ENCODE data around the gene WBP1.

GRCh38 chr2:74458938-74459363, 713 bp downstream of the WBP1 start:
- TF ChIP-seq, protein P1, sequence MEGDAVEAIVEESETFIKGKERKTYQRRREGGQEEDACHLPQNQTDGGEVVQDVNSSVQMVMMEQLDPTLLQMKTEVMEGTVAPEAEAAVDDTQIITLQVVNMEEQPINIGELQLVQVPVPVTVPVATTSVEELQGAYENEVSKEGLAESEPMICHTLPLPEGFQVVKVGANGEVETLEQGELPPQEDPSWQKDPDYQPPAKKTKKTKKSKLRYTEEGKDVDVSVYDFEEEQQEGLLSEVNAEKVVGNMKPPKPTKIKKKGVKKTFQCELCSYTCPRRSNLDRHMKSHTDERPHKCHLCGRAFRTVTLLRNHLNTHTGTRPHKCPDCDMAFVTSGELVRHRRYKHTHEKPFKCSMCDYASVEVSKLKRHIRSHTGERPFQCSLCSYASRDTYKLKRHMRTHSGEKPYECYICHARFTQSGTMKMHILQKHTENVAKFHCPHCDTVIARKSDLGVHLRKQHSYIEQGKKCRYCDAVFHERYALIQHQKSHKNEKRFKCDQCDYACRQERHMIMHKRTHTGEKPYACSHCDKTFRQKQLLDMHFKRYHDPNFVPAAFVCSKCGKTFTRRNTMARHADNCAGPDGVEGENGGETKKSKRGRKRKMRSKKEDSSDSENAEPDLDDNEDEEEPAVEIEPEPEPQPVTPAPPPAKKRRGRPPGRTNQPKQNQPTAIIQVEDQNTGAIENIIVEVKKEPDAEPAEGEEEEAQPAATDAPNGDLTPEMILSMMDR (IDR thresholded peaks at IDR 0.05), result no peak
- no peak for TF ChIP-seq EP300 (IDR thresholded peaks at IDR 0.05)

Data from suprapubic skin (tissue), 3 donors.